ENCODE measurements around the gene CCDC27. TPM values are rescaled to one million over a fixed set of nuclear protein-coding genes. Genes with fewer than 3 reads are reported as not detected.

Gene CCDC27
- total and polyA plus RNA-seq, 2 of the 13 experiments (the other 11 are each of a cell fraction or from before 2014, with no cell fraction given) = not detected

DNA sequence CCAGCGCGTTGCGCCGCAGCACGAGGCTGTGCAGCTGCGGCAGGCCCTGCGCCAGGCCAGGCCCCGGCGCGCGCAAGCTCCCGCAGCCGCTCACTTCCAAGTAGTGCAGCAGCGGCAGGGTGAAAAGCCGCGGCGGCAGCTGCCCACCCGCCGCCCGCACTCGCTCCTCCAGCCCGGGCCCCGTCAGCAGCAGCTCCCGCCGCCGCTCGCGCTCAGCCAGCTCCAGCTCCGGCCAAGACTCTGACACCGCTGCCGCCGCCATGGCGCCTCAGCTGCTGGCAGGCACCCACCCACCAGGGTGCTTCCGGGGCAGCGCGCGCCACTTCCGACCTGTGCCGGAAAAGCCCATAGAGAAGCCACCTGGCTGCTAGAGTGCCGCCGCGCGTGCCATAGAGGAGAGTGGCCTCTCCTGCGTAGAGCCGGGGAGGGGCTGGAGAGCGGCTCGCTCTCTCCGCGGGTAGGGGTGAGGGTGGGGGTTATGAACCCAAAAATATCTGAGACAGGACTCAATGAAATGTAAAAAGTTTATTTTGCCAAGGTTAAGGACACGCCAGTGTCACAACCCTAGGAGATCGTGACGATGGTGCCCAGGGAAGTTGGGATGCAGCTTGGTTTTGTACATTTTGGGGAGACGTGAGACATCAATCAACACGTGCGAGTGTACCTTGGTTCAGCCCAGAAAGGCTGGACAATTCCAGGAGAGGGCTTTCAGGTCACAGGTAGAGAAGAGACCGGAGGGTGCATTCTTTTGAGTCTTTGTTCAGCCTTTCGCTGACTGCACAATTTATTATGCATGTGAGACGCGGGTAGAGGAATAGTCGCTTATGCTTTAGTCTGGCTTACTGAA lies 44.2 kb downstream of the CCDC27 start, which contains the start of gene LRRC47 (continued):
- TF ChIP-seq, protein P1, sequence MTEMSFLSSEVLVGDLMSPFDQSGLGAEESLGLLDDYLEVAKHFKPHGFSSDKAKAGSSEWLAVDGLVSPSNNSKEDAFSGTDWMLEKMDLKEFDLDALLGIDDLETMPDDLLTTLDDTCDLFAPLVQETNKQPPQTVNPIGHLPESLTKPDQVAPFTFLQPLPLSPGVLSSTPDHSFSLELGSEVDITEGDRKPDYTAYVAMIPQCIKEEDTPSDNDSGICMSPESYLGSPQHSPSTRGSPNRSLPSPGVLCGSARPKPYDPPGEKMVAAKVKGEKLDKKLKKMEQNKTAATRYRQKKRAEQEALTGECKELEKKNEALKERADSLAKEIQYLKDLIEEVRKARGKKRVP (CRISPR knock-in tag; IDR thresholded peaks at IDR 0.05) = peak in 1 of 2 experiments; percentile 45; a peak in 1 of 4 replicates
- TF ChIP-seq SOX6 (IDR thresholded peaks at IDR 0.05) (no peak), SOX6 (CRISPR knock-in tag; IDR thresholded peaks at IDR 0.05) (no peak), PLRG1 (conservative IDR thresholded peaks at IDR 0.05) (no peak), ZNF598 (CRISPR knock-in tag; IDR thresholded peaks at IDR 0.05; ENCODE audit: borderline replicate concordance) (peak; percentile 41; the same call in 1 of the 2 replicates), ZNF570 (CRISPR knock-in tag; IDR thresholded peaks at IDR 0.05; ENCODE audit: borderline replicate concordance) (no peak), MAFG (CRISPR knock-in tag; IDR thresholded peaks at IDR 0.05) (no peak), MBD4 (IDR thresholded peaks at IDR 0.05; ENCODE audit: borderline replicate concordance, low read length) (no peak), ZNF572 (CRISPR knock-in tag; IDR thresholded peaks at IDR 0.05) (no peak; the same call in 1 of the 2 replicates), TARDBP (CRISPR knock-in tag; IDR thresholded peaks at IDR 0.05) (peak; percentile 67; the same call in 1 of the 2 replicates), ZNF430 (CRISPR knock-in tag; IDR thresholded peaks at IDR 0.05) (no peak; the same call in 1 of the 2 replicates), ZNF788 (CRISPR knock-in tag; IDR thresholded peaks at IDR 0.05; ENCODE audit: borderline replicate concordance) (peak; percentile 95), ZNF552 (CRISPR knock-in tag; IDR thresholded peaks at IDR 0.05; ENCODE audit: borderline replicate concordance) (no peak), TBL1XR1 (IDR thresholded peaks at IDR 0.05; ENCODE audit: borderline replicate concordance, low read length, partially characterized antibody) (peak; percentile 33), HNRNPUL1 (IDR thresholded peaks at IDR 0.05; ENCODE audit: low read depth, low read length) (no peak)
- TF ChIP-seq, protein P2, sequence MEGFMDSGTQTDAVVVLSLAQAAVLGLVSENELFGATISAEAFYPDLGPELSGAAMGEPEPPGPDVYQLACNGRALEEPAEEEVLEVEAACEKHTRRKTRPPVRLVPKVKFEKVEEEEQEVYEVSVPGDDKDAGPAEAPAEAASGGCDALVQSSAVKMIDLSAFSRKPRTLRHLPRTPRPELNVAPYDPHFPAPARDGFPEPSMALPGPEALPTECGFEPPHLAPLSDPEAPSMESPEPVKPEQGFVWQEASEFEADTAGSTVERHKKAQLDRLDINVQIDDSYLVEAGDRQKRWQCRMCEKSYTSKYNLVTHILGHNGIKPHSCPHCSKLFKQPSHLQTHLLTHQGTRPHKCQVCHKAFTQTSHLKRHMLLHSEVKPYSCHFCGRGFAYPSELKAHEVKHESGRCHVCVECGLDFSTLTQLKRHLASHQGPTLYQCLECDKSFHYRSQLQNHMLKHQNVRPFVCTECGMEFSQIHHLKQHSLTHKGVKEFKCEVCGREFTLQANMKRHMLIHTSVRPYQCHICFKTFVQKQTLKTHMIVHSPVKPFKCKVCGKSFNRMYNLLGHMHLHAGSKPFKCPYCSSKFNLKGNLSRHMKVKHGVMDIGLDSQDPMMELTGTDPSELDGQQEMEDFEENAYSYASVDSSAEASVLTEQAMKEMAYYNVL (CRISPR knock-in tag; IDR thresholded peaks at IDR 0.05; ENCODE audit: borderline replicate concordance) = peak; percentile 21; the same call in 1 of the 2 replicates
- TF ChIP-seq, protein P3, sequence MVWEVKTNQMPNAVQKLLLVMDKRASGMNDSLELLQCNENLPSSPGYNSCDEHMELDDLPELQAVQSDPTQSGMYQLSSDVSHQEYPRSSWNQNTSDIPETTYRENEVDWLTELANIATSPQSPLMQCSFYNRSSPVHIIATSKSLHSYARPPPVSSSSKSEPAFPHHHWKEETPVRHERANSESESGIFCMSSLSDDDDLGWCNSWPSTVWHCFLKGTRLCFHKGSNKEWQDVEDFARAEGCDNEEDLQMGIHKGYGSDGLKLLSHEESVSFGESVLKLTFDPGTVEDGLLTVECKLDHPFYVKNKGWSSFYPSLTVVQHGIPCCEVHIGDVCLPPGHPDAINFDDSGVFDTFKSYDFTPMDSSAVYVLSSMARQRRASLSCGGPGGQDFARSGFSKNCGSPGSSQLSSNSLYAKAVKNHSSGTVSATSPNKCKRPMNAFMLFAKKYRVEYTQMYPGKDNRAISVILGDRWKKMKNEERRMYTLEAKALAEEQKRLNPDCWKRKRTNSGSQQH (CRISPR knock-in tag; IDR thresholded peaks at IDR 0.05; ENCODE audit: low read depth) = 0 out of 2 replicates have a peak, but pooled peaks have one; percentile 3
- TF ChIP-seq, protein P4, sequence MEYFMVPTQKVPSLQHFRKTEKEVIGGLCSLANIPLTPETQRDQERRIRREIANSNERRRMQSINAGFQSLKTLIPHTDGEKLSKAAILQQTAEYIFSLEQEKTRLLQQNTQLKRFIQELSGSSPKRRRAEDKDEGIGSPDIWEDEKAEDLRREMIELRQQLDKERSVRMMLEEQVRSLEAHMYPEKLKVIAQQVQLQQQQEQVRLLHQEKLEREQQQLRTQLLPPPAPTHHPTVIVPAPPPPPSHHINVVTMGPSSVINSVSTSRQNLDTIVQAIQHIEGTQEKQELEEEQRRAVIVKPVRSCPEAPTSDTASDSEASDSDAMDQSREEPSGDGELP (IDR thresholded peaks at IDR 0.05; ENCODE audit: borderline replicate concordance, low read depth) = peak; percentile 95
- TF ChIP-seq, protein P5, sequence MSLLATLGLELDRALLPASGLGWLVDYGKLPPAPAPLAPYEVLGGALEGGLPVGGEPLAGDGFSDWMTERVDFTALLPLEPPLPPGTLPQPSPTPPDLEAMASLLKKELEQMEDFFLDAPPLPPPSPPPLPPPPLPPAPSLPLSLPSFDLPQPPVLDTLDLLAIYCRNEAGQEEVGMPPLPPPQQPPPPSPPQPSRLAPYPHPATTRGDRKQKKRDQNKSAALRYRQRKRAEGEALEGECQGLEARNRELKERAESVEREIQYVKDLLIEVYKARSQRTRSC (CRISPR knock-in tag; IDR thresholded peaks at IDR 0.05; ENCODE audit: low read depth) = no peak
- TF ChIP-seq, protein P6, sequence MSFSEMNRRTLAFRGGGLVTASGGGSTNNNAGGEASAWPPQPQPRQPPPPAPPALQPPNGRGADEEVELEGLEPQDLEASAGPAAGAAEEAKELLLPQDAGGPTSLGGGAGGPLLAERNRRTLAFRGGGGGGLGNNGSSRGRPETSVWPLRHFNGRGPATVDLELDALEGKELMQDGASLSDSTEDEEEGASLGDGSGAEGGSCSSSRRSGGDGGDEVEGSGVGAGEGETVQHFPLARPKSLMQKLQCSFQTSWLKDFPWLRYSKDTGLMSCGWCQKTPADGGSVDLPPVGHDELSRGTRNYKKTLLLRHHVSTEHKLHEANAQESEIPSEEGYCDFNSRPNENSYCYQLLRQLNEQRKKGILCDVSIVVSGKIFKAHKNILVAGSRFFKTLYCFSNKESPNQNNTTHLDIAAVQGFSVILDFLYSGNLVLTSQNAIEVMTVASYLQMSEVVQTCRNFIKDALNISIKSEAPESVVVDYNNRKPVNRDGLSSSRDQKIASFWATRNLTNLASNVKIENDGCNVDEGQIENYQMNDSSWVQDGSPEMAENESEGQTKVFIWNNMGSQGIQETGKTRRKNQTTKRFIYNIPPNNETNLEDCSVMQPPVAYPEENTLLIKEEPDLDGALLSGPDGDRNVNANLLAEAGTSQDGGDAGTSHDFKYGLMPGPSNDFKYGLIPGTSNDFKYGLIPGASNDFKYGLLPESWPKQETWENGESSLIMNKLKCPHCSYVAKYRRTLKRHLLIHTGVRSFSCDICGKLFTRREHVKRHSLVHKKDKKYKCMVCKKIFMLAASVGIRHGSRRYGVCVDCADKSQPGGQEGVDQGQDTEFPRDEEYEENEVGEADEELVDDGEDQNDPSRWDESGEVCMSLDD (CRISPR knock-in tag; IDR thresholded peaks at IDR 0.05; ENCODE audit: borderline replicate concordance) = no peak; the same call in 1 of the 2 replicates
